Measurements from ENCODE around the gene PIH1D1. TPM values are rescaled to one million over a fixed set of nuclear protein-coding genes. Genes with fewer than 3 reads are reported as not detected.

Gene PIH1D1
- total and polyA plus RNA-seq, 2 donors (not counting 3 experiments of a cell fraction or from before 2014, with no cell fraction given): 83.2 to 86.9 TPM

DNA sequence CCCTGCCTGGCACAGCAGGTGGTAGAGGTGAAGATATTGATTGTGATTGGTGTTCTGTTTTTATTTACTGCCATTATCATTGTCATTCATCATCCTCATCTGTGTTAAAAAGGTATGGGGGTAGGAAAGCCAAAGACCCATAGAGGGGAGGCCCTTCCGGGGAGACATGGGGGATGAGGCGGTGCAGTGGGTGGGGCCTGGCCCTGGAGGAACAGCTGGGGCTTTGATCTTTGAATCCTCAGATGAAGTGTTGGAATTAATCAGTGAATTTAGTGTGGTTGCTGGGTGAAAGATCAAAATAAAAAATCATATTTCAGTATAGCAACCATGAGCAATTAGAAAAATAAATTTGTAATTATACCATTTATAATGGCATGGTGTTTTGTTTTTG, 35.8 kb downstream of the PIH1D1 start:
- CTCF ChIA-PET: interaction anchor here (2.4 kb wide), 1 partner anchor 10 kb away, joined by 10 read pairs; the partner anchor contains the start of gene GFY
- no peaks in the 10 kb centered on the region for H4K20me1 ChIP-seq (replicated peaks; ENCODE audit: control insufficient read depth, extremely low read depth, insufficient read depth, low read length)
- H3K9me1 ChIP-seq (replicated peaks; ENCODE audit: control insufficient read depth, extremely low read depth, insufficient read depth, low read length): no peaks in the 10 kb centered on the region
- H2AFZ ChIP-seq (ENCODE audit: low read depth, low read length): no peak overlapping the region
- peaks cover 18 to 29% of the 10 kb centered on the region in 2 experiments for H3K27me3 ChIP-seq (ENCODE audit: control insufficient read depth in 2 of 2, insufficient read depth in 2 of 2, low read length in 2 of 2)
- no TSS peak for BruUV-seq (replicated peaks)
- dilution Hi-C loops (cut with MboI; ENCODE audit: extremely low pct_ligation_motif_present, low sequenced_read_pairs): no loop called here
- DNase-seq (ENCODE audit: low read depth, low spot score) (no peak), FAIRE-seq (no peak)
- no peaks in the 10 kb centered on the region for H3K4me1 ChIP-seq (ENCODE audit: control insufficient read depth, extremely low read depth, insufficient read depth, low read length)
- no peak overlapping the region for H3K27ac ChIP-seq (ENCODE audit: insufficient read depth, low read depth, low read length)
- no peak overlapping the region for H3K4me2 ChIP-seq (ENCODE audit: insufficient read depth, low read length)
- no peaks in the 10 kb centered on the region for H3K9me3 ChIP-seq (replicated peaks; ENCODE audit: control insufficient read depth, insufficient read depth, low read length)
- H3K79me2 ChIP-seq (ENCODE audit: control insufficient read depth, insufficient read depth, low read length): no peaks in the 10 kb centered on the region
- H3K4me3 ChIP-seq (replicated peaks in 1 of 3; ENCODE audit: insufficient read depth in 1 of 3, low read depth in 1 of 3, low read length in 3 of 3): no peak overlapping the region
- no peaks in the 10 kb centered on the region for H3K36me3 ChIP-seq (ENCODE audit: control insufficient read depth in 2 of 2, extremely low read depth in 1 of 2, insufficient read depth in 2 of 2, low read length in 2 of 2)
- no peak overlapping the region for H3K9ac ChIP-seq (replicated peaks; ENCODE audit: extremely low read depth, insufficient read depth, low read length)
- no peak for TF ChIP-seq POLR2A (IDR thresholded peaks at IDR 0.05; ENCODE audit: low read depth, low read length)
- TF ChIP-seq GATA2 (IDR thresholded peaks at IDR 0.05; ENCODE audit: insufficient read depth, insufficient read length, low read depth, low read length): no peak
- no peak for TF ChIP-seq FOS (IDR thresholded peaks at IDR 0.05; ENCODE audit: borderline replicate concordance, insufficient read depth, low read length)
- TF ChIP-seq EZH2 (IDR thresholded peaks at IDR 0.05; ENCODE audit: borderline replicate concordance, low read depth, low read length, severe bottlenecking): no peak
- TF ChIP-seq MYC (IDR thresholded peaks at IDR 0.05; ENCODE audit: low read depth, low read length): no peak
- TF ChIP-seq POLR2AphosphoS5 (IDR thresholded peaks at IDR 0.05; ENCODE audit: insufficient read depth, low read depth, low read length): no peak
- TF ChIP-seq, protein P1, sequence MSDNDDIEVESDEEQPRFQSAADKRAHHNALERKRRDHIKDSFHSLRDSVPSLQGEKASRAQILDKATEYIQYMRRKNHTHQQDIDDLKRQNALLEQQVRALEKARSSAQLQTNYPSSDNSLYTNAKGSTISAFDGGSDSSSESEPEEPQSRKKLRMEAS (IDR thresholded peaks at IDR 0.05; ENCODE audit: insufficient read depth, insufficient read length): no peak
- TF ChIP-seq JUN (IDR thresholded peaks at IDR 0.05; ENCODE audit: borderline replicate concordance, insufficient read depth, insufficient read length, low read depth): no peak
- TF ChIP-seq CTCF (IDR thresholded peaks at IDR 0.05; ENCODE audit: extremely low read depth in 1 of 2, insufficient read depth in 1 of 2, low read depth in 1 of 2, low read length in 2 of 2): no peak
- POLR2A ChIA-PET: no interaction called here
- intact Hi-C loops (cut with micrococcal nuclease): no loop called here

All from endothelial cell of umbilical vein (primary cell).